Keratinocyte (primary cell): Measurements from ENCODE around the gene SND1.

Experiments used
- EZH2 ChIP-seq: IDR thresholded peaks from one replicate; pipeline ENCODE4 v1.6.1; 2012; ENCODE audit warnings: inconsistent platforms, mild to moderate bottlenecking, low read length, moderate library complexity
- TF ChIP-seq, protein P1 (sequence below), 3 experiments: IDR thresholded peaks in 1 of 3; conservative IDR thresholded peaks in 1 of 3; optimal IDR thresholded peaks in 1 of 3; 2 replicates in 2 of 3; 3 replicates in 1 of 3; pipeline versions ENCODE3 to v1.5.1; 2011; ENCODE audit warnings: low read length in 3 of 3, mild to moderate bottlenecking in 3 of 3, moderate library complexity in 2 of 3, control low read depth in 1 of 3, inconsistent platforms in 1 of 3; ENCODE audit not compliant: insufficient read depth in 2 of 3; ENCODE audit errors: extremely low read depth in 1 of 3

DNA sequence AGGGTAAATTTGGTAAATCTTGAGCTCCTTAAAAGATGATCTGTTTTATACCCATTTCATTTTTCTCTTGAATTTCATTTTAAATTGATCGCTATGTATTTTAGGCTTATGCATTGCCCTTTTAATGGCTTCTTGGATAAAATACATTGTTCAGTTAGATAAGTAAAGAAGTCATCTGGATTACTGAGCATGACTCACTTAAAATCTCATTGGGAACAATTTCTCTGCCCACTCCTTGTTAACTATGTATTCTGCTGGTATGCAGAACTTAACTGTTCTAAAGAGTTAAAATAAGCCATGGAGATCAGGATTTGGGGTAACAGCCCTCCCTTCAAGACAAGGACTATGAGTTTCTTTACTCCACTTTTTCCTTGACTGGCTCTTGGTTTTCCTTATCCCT, 134.2 kb downstream of the SND1 start:
- TF ChIP-seq EZH2: no peak
- TF ChIP-seq, protein P1, sequence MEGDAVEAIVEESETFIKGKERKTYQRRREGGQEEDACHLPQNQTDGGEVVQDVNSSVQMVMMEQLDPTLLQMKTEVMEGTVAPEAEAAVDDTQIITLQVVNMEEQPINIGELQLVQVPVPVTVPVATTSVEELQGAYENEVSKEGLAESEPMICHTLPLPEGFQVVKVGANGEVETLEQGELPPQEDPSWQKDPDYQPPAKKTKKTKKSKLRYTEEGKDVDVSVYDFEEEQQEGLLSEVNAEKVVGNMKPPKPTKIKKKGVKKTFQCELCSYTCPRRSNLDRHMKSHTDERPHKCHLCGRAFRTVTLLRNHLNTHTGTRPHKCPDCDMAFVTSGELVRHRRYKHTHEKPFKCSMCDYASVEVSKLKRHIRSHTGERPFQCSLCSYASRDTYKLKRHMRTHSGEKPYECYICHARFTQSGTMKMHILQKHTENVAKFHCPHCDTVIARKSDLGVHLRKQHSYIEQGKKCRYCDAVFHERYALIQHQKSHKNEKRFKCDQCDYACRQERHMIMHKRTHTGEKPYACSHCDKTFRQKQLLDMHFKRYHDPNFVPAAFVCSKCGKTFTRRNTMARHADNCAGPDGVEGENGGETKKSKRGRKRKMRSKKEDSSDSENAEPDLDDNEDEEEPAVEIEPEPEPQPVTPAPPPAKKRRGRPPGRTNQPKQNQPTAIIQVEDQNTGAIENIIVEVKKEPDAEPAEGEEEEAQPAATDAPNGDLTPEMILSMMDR (optimal IDR thresholded peaks at IDR 0.05 in 1 of 3, IDR thresholded peaks at IDR 0.05 in 1 of 3, conservative IDR thresholded peaks at IDR 0.05 in 1 of 3; ENCODE audit: extremely low read depth in 1 of 3, insufficient read depth in 2 of 3, low read length in 3 of 3): no peak
